HG03108 (cell line): Measurements from ENCODE around the gene CEP70.
"Not testable (repeated sequence)": the region's sequence is repeated elsewhere in the genome, so short reads cannot be mapped to it uniquely, and the experiment has no call there.

Source experiments
- ATAC-seq: cut with Tn5 transposase; IDR thresholded peaks from one replicate; pipeline ENCODE4 v1.9.1; 2021; ENCODE audit warnings: moderate library complexity; ENCODE audit not compliant: unreplicated experiment

The CEP70 gene

GRCh38 chr3:138593488-138594149 lies 441 bp downstream of the CEP70 start:
- ATAC-seq = no peak

GRCh38 chr3:138591392-138591791 lies 2.7 kb downstream of the CEP70 start:
- no peak for ATAC-seq

- no peak for ATAC-seq
These were observed 5.6 kb downstream of the CEP70 start for GRCh38 chr3:138588445-138588844.

GRCh38 chr3:138587374-138587773 lies 6.7 kb downstream of the CEP70 start:
- no peak for ATAC-seq

GRCh38 chr3:138578961-138579574 lies 15.0 kb downstream of the CEP70 start:
- ATAC-seq = no peak

- no peak for ATAC-seq
These were observed 15.9 kb downstream of the CEP70 start for GRCh38 chr3:138578141-138578540.

- ATAC-seq = no peak
These were observed 20.9 kb downstream of the CEP70 start for GRCh38 chr3:138573138-138573537.

- not testable (repeated sequence) for ATAC-seq
These were observed 24.4 kb downstream of the CEP70 start for GRCh38 chr3:138569624-138570023.

GRCh38 chr3:138569090-138569489 lies 25.0 kb downstream of the CEP70 start:
- ATAC-seq = no peak

- no peak for ATAC-seq
These were observed 26.7 kb downstream of the CEP70 start for GRCh38 chr3:138567403-138567802.

- ATAC-seq = not testable (repeated sequence)
These were observed 27.8 kb downstream of the CEP70 start for GRCh38 chr3:138566293-138566692.

GRCh38 chr3:138562902-138563301 lies 31.2 kb downstream of the CEP70 start:
- ATAC-seq = not testable (repeated sequence)

- no peak for ATAC-seq
These were observed 33.6 kb downstream of the CEP70 start for GRCh38 chr3:138560501-138560900.

- ATAC-seq = no peak
These were observed 34.9 kb downstream of the CEP70 start for GRCh38 chr3:138559134-138559533.

GRCh38 chr3:138554775-138555174 lies 39.3 kb downstream of the CEP70 start:
- ATAC-seq = not testable (repeated sequence)

- ATAC-seq = not testable (repeated sequence)
These were observed 43.1 kb downstream of the CEP70 start for GRCh38 chr3:138550958-138551357.

- no peak for ATAC-seq
These were observed 44.7 kb downstream of the CEP70 start for GRCh38 chr3:138549179-138549977.

- ATAC-seq = no peak
These were observed 46.6 kb downstream of the CEP70 start for GRCh38 chr3:138547342-138547975.

GRCh38 chr3:138544546-138544945 lies 49.5 kb downstream of the CEP70 start:
- no peak for ATAC-seq

- ATAC-seq = no peak
These were observed 51.1 kb downstream of the CEP70 start for GRCh38 chr3:138542977-138543376.

GRCh38 chr3:138539352-138539751 lies 54.7 kb downstream of the CEP70 start:
- ATAC-seq = no peak
